ENCODE measurements around the gene SPG7.

DNA sequence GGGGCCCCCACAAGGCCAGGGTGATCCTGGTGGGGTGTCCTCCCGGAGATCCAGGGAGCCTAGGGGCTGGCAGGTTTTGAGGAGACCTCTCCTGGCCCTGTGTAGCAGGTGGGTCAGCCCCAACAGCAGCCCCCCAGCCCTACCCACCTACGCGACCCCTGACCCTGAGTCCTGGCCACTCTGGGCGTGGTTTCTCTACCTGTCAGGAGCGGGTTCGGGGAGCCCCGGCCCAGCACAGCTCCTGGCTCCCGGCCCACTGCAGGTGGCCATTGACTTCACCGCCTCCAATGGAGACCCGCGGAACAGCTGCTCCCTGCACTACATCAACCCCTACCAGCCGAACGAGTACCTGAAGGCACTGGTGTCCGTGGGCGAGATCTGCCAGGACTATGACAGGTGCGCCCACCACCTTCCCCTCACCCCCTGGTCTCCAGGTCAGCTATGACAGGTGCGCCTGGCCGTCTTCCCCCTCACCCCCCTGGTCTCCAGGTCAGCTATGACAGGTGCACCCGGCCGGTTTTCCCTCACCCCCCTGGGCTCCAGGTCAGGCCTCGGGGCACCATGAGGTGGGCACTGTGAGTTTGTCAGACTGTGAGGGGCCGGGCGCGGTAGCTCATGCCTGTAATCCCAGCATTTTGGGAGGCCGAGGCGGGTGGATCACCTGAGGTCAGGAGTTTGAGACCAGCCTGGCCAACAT is 80.4 kb downstream of the SPG7 start:
- no peak for TF ChIP-seq POLR2A (IDR thresholded peaks at IDR 0.05; ENCODE audit: low read depth, low read length)
- TF ChIP-seq CEBPB (IDR thresholded peaks at IDR 0.05; ENCODE audit: low read depth, low read length), result no peak
- TF ChIP-seq, protein P1, sequence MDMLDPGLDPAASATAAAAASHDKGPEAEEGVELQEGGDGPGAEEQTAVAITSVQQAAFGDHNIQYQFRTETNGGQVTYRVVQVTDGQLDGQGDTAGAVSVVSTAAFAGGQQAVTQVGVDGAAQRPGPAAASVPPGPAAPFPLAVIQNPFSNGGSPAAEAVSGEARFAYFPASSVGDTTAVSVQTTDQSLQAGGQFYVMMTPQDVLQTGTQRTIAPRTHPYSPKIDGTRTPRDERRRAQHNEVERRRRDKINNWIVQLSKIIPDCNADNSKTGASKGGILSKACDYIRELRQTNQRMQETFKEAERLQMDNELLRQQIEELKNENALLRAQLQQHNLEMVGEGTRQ (IDR thresholded peaks at IDR 0.05; ENCODE audit: low read depth, low read length), result no peak
- TF ChIP-seq, protein P2, sequence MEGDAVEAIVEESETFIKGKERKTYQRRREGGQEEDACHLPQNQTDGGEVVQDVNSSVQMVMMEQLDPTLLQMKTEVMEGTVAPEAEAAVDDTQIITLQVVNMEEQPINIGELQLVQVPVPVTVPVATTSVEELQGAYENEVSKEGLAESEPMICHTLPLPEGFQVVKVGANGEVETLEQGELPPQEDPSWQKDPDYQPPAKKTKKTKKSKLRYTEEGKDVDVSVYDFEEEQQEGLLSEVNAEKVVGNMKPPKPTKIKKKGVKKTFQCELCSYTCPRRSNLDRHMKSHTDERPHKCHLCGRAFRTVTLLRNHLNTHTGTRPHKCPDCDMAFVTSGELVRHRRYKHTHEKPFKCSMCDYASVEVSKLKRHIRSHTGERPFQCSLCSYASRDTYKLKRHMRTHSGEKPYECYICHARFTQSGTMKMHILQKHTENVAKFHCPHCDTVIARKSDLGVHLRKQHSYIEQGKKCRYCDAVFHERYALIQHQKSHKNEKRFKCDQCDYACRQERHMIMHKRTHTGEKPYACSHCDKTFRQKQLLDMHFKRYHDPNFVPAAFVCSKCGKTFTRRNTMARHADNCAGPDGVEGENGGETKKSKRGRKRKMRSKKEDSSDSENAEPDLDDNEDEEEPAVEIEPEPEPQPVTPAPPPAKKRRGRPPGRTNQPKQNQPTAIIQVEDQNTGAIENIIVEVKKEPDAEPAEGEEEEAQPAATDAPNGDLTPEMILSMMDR (conservative IDR thresholded peaks at IDR 0.05; ENCODE audit: low read depth, low read length), result no peak
- TF ChIP-seq RCOR1 (IDR thresholded peaks at IDR 0.05; ENCODE audit: insufficient replicate concordance, low read length), result no peak
- TF ChIP-seq, protein P3, sequence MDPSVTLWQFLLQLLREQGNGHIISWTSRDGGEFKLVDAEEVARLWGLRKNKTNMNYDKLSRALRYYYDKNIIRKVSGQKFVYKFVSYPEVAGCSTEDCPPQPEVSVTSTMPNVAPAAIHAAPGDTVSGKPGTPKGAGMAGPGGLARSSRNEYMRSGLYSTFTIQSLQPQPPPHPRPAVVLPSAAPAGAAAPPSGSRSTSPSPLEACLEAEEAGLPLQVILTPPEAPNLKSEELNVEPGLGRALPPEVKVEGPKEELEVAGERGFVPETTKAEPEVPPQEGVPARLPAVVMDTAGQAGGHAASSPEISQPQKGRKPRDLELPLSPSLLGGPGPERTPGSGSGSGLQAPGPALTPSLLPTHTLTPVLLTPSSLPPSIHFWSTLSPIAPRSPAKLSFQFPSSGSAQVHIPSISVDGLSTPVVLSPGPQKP (IDR thresholded peaks at IDR 0.05; ENCODE audit: borderline replicate concordance, low read depth, low read length), result no peak
- TF ChIP-seq MAZ (IDR thresholded peaks at IDR 0.05; ENCODE audit: borderline replicate concordance, low read depth, low read length), result no peak
- no peak for TF ChIP-seq BHLHE40 (IDR thresholded peaks at IDR 0.05; ENCODE audit: low read depth, low read length)
- TF ChIP-seq SMC3 (IDR thresholded peaks at IDR 0.05; ENCODE audit: low read depth, low read length), result no peak
- TF ChIP-seq RFX5 (IDR thresholded peaks at IDR 0.05; ENCODE audit: low read depth, low read length), result no peak
- TF ChIP-seq RAD21 (IDR thresholded peaks at IDR 0.05; ENCODE audit: low read length), result no peak
- TF ChIP-seq FOS (IDR thresholded peaks at IDR 0.05; ENCODE audit: low read depth, low read length), result no peak
- TF ChIP-seq CHD1 (IDR thresholded peaks at IDR 0.05; ENCODE audit: low read depth, low read length), result no peak
- no peak for TF ChIP-seq MXI1 (IDR thresholded peaks at IDR 0.05; ENCODE audit: borderline replicate concordance, low read depth, low read length)

Data from IMR-90 (cell line).